HK-2 (cell line): ENCODE results near the gene PTPN9.

Experiments
- DNase-seq: peaks from one replicate; pipeline ENCODE4 v3.0.0-alpha.2; 2018; ENCODE audit not compliant: unreplicated experiment

PTPN9 gene

GRCh38 chr15:75416584-75416983 lies 162.5 kb downstream of the PTPN9 start:
- DNase-seq, result no peak
